ENCODE measurements around the gene TAAR1. TPM values are rescaled to one million over a fixed set of nuclear protein-coding genes. Genes with fewer than 3 reads are reported as not detected.
"Not testable (repeated sequence)": the region's sequence is repeated elsewhere in the genome, so short reads cannot be mapped to it uniquely, and the experiment has no call there.

TAAR1 gene
- total RNA-seq, 1 donor, result not detected

DNA sequence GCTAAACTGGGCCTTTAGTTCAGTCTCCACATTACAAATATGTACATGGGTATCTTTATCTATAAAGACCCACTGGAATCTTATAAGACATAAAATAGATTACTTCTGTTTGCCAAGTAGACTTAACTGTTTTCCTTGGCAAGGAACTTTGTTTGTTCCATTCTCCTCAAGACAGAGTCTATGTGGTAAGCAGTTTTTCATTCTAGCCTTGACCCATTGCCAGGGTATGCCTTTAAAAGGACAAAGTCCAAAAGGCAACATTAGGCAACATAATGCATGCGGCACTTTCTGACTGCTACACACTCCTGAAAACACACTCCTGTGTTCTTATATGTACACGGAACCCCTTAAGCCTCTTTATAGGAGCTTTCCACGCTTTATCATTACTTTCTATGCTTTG lies 34.5 kb upstream of the TAAR1 start:
- DNase-seq (ENCODE audit: low read depth), result peak; percentile 22
- no peak overlapping the region for H3K4me3 ChIP-seq (ENCODE audit: low read depth, low read length)
- TF ChIP-seq, protein P1, sequence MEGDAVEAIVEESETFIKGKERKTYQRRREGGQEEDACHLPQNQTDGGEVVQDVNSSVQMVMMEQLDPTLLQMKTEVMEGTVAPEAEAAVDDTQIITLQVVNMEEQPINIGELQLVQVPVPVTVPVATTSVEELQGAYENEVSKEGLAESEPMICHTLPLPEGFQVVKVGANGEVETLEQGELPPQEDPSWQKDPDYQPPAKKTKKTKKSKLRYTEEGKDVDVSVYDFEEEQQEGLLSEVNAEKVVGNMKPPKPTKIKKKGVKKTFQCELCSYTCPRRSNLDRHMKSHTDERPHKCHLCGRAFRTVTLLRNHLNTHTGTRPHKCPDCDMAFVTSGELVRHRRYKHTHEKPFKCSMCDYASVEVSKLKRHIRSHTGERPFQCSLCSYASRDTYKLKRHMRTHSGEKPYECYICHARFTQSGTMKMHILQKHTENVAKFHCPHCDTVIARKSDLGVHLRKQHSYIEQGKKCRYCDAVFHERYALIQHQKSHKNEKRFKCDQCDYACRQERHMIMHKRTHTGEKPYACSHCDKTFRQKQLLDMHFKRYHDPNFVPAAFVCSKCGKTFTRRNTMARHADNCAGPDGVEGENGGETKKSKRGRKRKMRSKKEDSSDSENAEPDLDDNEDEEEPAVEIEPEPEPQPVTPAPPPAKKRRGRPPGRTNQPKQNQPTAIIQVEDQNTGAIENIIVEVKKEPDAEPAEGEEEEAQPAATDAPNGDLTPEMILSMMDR (IDR thresholded peaks at IDR 0.05; ENCODE audit: insufficient read depth, low read length), result no peak

GRCh38 chr6:132690678-132691077 lies 31.7 kb upstream of the TAAR1 start:
- TF ChIP-seq, protein P1 (IDR thresholded peaks at IDR 0.05; ENCODE audit: insufficient read depth, low read length), result no peak
- H3K4me3 ChIP-seq (ENCODE audit: low read depth, low read length), result no peak overlapping the region
- no peak for DNase-seq (ENCODE audit: low read depth)

GRCh38 chr6:132687306-132687705 lies 28.3 kb upstream of the TAAR1 start:
- TF ChIP-seq, protein P1 (IDR thresholded peaks at IDR 0.05; ENCODE audit: insufficient read depth, low read length), result no peak
- H3K4me3 ChIP-seq (ENCODE audit: low read depth, low read length), result no peak overlapping the region
- DNase-seq (ENCODE audit: low read depth), result peak; percentile 7

GRCh38 chr6:132686531-132686930 lies 27.5 kb upstream of the TAAR1 start:
- TF ChIP-seq, protein P1 (IDR thresholded peaks at IDR 0.05; ENCODE audit: insufficient read depth, low read length), result no peak
- no peak for DNase-seq (ENCODE audit: low read depth)
- no peak overlapping the region for H3K4me3 ChIP-seq (ENCODE audit: low read depth, low read length)

- no peak for DNase-seq (ENCODE audit: low read depth)
- no peak overlapping the region for H3K4me3 ChIP-seq (ENCODE audit: low read depth, low read length)
- TF ChIP-seq, protein P1 (IDR thresholded peaks at IDR 0.05; ENCODE audit: insufficient read depth, low read length), result no peak
These were observed 26.0 kb upstream of the TAAR1 start for GRCh38 chr6:132685009-132685408.

DNA sequence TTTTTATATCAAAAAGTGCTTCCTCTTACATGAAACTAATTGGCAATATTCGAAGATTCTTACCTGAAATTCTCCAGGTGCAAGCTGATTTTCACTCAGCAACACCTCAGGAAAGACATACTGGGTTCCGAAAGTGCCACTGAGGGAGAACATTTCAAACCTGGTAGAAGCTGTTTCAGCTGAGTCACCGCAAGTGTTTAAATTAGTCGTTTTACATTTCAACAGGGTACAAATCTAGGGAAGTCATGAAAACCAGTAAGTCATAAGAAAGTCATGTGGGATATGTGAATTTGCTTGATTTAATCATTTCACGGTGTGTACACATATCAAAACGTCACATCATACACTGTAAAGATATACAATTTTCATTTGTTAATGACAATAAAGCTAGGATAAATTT lies 25.3 kb upstream of the TAAR1 start:
- H3K4me3 ChIP-seq (ENCODE audit: low read depth, low read length), result no peak overlapping the region
- TF ChIP-seq, protein P1 (IDR thresholded peaks at IDR 0.05; ENCODE audit: insufficient read depth, low read length), result no peak
- DNase-seq (ENCODE audit: low read depth), result no peak

- TF ChIP-seq, protein P1 (IDR thresholded peaks at IDR 0.05; ENCODE audit: insufficient read depth, low read length), result no peak
- DNase-seq (ENCODE audit: low read depth), result no peak
- H3K4me3 ChIP-seq (ENCODE audit: low read depth, low read length), result no peak overlapping the region
These were observed 24.6 kb upstream of the TAAR1 start for GRCh38 chr6:132683543-132683942.

GRCh38 chr6:132679094-132679493 lies 20.1 kb upstream of the TAAR1 start:
- DNase-seq (ENCODE audit: low read depth); H3K4me3 ChIP-seq (ENCODE audit: low read depth, low read length): not testable (repeated sequence)
